Lower lobe of right lung (tissue), 2 donors: ENCODE results near the gene SLC35D3. TPM values are rescaled to one million over a fixed set of nuclear protein-coding genes. Genes with fewer than 3 reads are reported as not detected.
A peak's percentile ranks its signal among the peaks of the same experiment; 100 is the strongest.

Experiments
- ATAC-seq, 2 donors: fragments of 200-7000 bp; cut with Tn5 transposase; one replicate each; pipeline ENCODE4 v1.9.1; 2020 to 2022; ENCODE audit warnings: mild to moderate bottlenecking in 2 of 2, moderate library complexity in 2 of 2
- DNase-seq: peaks from one replicate; pipeline ENCODE4 v3.0.0-alpha.2; 2020
- H3K27ac ChIP-seq: fragments of 200-600 bp; one replicate; pipeline ENCODE4 v1.8.0; 2022
- H3K27me3 ChIP-seq: fragments of 200-600 bp; one replicate; pipeline ENCODE4 v1.8.0; 2022; ENCODE audit warnings: low read depth
- H3K36me3 ChIP-seq: fragments of 200-600 bp; one replicate; pipeline ENCODE4 v1.8.0; 2022; ENCODE audit warnings: mild to moderate bottlenecking
- H3K4me1 ChIP-seq: fragments of 200-600 bp; one replicate; pipeline ENCODE4 v1.8.0; 2022
- H3K4me3 ChIP-seq: fragments of 200-600 bp; one replicate; pipeline ENCODE4 v1.8.0; 2022; ENCODE audit warnings: mild to moderate bottlenecking
- H3K9me3 ChIP-seq: fragments of 200-600 bp; one replicate; pipeline ENCODE4 v1.8.0; 2022
- CTCF ChIP-seq: fragments of 200-600 bp; IDR thresholded peaks from one replicate; pipeline ENCODE4 v1.8.0; 2022; ENCODE audit warnings: antibody characterized with exemption, mild to moderate bottlenecking
- intact Hi-C: fragments of 100-400 bp; cut with DNase I; formaldehyde crosslinking; loops from one replicate; pipeline ENCODE4 v1.11.0; 2022
- total RNA-seq: library from RNA; stranded (reverse); fragmentation: NEBNext Ultra II Directional; extraction: Animal tissue kit (Norgen Biotek cat#: 25700); gene quantifications from one replicate; pipeline ENCODE4 v1.2.1, GENCODE V29; 2021
- donor health status: DM: no; HTN: yes; CAD: no; lungs with severe emphysema.

SLC35D3 gene
- total RNA-seq, 1 donor from 2014 or later: not detected

GRCh38 chr6:136962661-136963060 lies 40.6 kb downstream of the SLC35D3 start:
- ATAC-seq: no peak
- no peaks in the 10 kb centered on the region for H3K36me3 ChIP-seq
- intact Hi-C loops: no loop called here
- no peak for TF ChIP-seq CTCF
- H3K9me3 ChIP-seq: no peaks in the 10 kb centered on the region
- H3K4me1 ChIP-seq: no peaks in the 10 kb centered on the region
- no peak overlapping the region for H3K4me3 ChIP-seq
- no peak overlapping the region for H3K27ac ChIP-seq
- H3K27me3 ChIP-seq: peaks cover 5% of the 10 kb centered on the region
- DNase-seq: no peak

- no peak for TF ChIP-seq CTCF
- H3K27me3 ChIP-seq: peaks cover 7% of the 10 kb centered on the region
- H3K27ac ChIP-seq: no peak overlapping the region
- no peak overlapping the region for H3K4me3 ChIP-seq
- H3K36me3 ChIP-seq: no peaks in the 10 kb centered on the region
- no peak for ATAC-seq
- no peak for DNase-seq
- intact Hi-C loops: no loop called here
- H3K9me3 ChIP-seq: no peaks in the 10 kb centered on the region
- H3K4me1 ChIP-seq: no peaks in the 10 kb centered on the region
These were observed 41.2 kb downstream of the SLC35D3 start for GRCh38 chr6:136963259-136963658.

- Histone ChIP-seq H3K9me3 (no peaks in the 10 kb centered on the region), H3K27me3 (peaks cover 7% of the 10 kb centered on the region), H3K36me3 (no peaks in the 10 kb centered on the region), H3K27ac (no peak overlapping the region), H3K4me1 (no peaks in the 10 kb centered on the region), H3K4me3 (no peak overlapping the region)
- DNase-seq: no peak
- ATAC-seq: no peak
- intact Hi-C loops: no loop called here
- TF ChIP-seq CTCF: no peak
These were observed 42.3 kb downstream of the SLC35D3 start for GRCh38 chr6:136964398-136964797.

GRCh38 chr6:136967876-136968752 lies 46.0 kb downstream of the SLC35D3 start:
- Histone ChIP-seq H3K27ac (no peak overlapping the region), H3K27me3 (peaks cover 7% of the 10 kb centered on the region), H3K4me1 (no peaks in the 10 kb centered on the region), H3K36me3 (no peaks in the 10 kb centered on the region), H3K4me3 (no peak overlapping the region), H3K9me3 (no peaks in the 10 kb centered on the region)
- intact Hi-C loops: no loop called here
- ATAC-seq: peak; percentile 91 to 95
- TF ChIP-seq CTCF: peak; percentile 65
- peak; percentile 75 for DNase-seq

GRCh38 chr6:136968837-136969236 lies 46.7 kb downstream of the SLC35D3 start:
- Histone ChIP-seq H3K27ac (no peak overlapping the region), H3K27me3 (peaks cover 7% of the 10 kb centered on the region), H3K4me3 (no peak overlapping the region), H3K36me3 (no peaks in the 10 kb centered on the region), H3K9me3 (no peaks in the 10 kb centered on the region), H3K4me1 (no peaks in the 10 kb centered on the region)
- intact Hi-C loops: no loop called here
- no peak for DNase-seq
- TF ChIP-seq CTCF: no peak
- no peak for ATAC-seq
